Neural cell (in vitro differentiated cells): Measurements from ENCODE around the gene PRKACB. TPM values are rescaled to one million over a fixed set of nuclear protein-coding genes. Genes with fewer than 3 reads are reported as not detected.

ENCODE experiments used
- H2AFZ ChIP-seq: fragments of 200-600, 300-800 bp; sonication (generic), shearing (Covaris generic); 2 replicates; pipeline ENCODE4 v1.6.0; 2014; ENCODE audit warnings: low read depth, mild to moderate bottlenecking, antibody characterized with exemption, low read length, moderate library complexity
- H3F3A ChIP-seq: fragments of 200-600 bp; shearing (Covaris generic); 2 replicates; pipeline ENCODE4 v1.6.1; 2016; ENCODE audit warnings: mild to moderate bottlenecking, moderate library complexity, mixed read lengths, antibody characterized with exemption, low read length; ENCODE audit not compliant: insufficient read depth, poor library complexity, severe bottlenecking
- H3K27ac ChIP-seq: fragments of 200-600, 300-800 bp; sonication (generic), shearing (Covaris generic); 2 replicates; pipeline ENCODE4 v1.5.1; 2014; ENCODE audit warnings: mild to moderate bottlenecking, low read length, moderate library complexity
- H3K27me3 ChIP-seq: fragments of 300-800, 200-600 bp; sonication (generic), shearing (Covaris generic); 2 replicates; pipeline ENCODE4 v1.6.0; 2014; ENCODE audit warnings: mild to moderate bottlenecking, low read depth, low read length, moderate library complexity; ENCODE audit not compliant: insufficient read depth
- H3K36me3 ChIP-seq: fragments of 300-800, 200-600 bp; sonication (generic), shearing (Covaris generic); 2 replicates; pipeline ENCODE4 v1.5.1; 2014; ENCODE audit warnings: mild to moderate bottlenecking, antibody characterized with exemption, low read length, moderate library complexity; ENCODE audit not compliant: insufficient read depth
- H3K4me2 ChIP-seq: fragments of 300-800, 200-600 bp; sonication (generic), shearing (Covaris generic); 2 replicates; pipeline ENCODE4 v1.6.0; 2014; ENCODE audit warnings: mild to moderate bottlenecking, low read length
- H3K4me3 ChIP-seq: fragments of 300-800, 200-600 bp; sonication (generic), shearing (Covaris generic); 2 replicates; pipeline ENCODE4 v1.5.1; 2014; ENCODE audit warnings: mild to moderate bottlenecking, low read length, moderate library complexity
- H3K79me2 ChIP-seq: fragments of 200-600 bp; shearing (Covaris generic); replicated peaks from 2 replicates; pipeline ENCODE4 v1.6.0; 2014; ENCODE audit warnings: mild to moderate bottlenecking, low read length, moderate library complexity; ENCODE audit not compliant: insufficient read depth
- H3K9ac ChIP-seq: fragments of 300-800, 200-600 bp; sonication (generic), shearing (Covaris generic); 2 replicates; pipeline ENCODE4 v1.6.1; 2016; ENCODE audit warnings: mild to moderate bottlenecking, low read length, mixed read lengths
- H3K9me2 ChIP-seq: fragments of 200-600 bp; shearing (Covaris generic); 2 replicates; pipeline ENCODE4 v1.6.1; 2016; ENCODE audit warnings: mild to moderate bottlenecking, low read length, mixed read lengths; ENCODE audit not compliant: insufficient read depth
- H3K9me3 ChIP-seq: fragments of 200-600, 300-800 bp; sonication (generic), shearing (Covaris generic); 2 replicates; pipeline ENCODE4 v1.6.1; 2016; ENCODE audit warnings: mild to moderate bottlenecking, mixed run types, low read length, moderate library complexity, mixed read lengths
- H4K20me1 ChIP-seq: fragments of 200-600 bp; shearing (Covaris generic); 2 replicates; pipeline ENCODE4 v1.6.1; 2016; ENCODE audit warnings: mild to moderate bottlenecking, mixed run types; ENCODE audit not compliant: insufficient read depth
- CTCF ChIP-seq: fragments of 450-650 bp; IDR thresholded peaks from 2 replicates; pipeline ENCODE4 v1.5.1; 2014; ENCODE audit warnings: antibody characterized with exemption, mild to moderate bottlenecking, moderate library complexity; ENCODE audit not compliant: poor library complexity, severe bottlenecking
- EP300 ChIP-seq: fragments of 450-650 bp; conservative IDR thresholded peaks from 2 replicates; pipeline ENCODE4 v1.6.1; 2014; ENCODE audit warnings: antibody characterized with exemption, mild to moderate bottlenecking, moderate library complexity; ENCODE audit not compliant: poor library complexity, severe bottlenecking
- EZH2 ChIP-seq: fragments of 200-600, 300-800 bp; shearing (Covaris generic), sonication (generic); IDR thresholded peaks from 2 replicates; pipeline ENCODE4 v1.6.1; 2014; ENCODE audit warnings: antibody characterized with exemption, low read length, borderline replicate concordance, mild to moderate bottlenecking; ENCODE audit not compliant: insufficient read depth, poor library complexity, severe bottlenecking
- MXI1 ChIP-seq: fragments of 450-650 bp; conservative IDR thresholded peaks from 2 replicates; pipeline ENCODE4 v1.6.1; 2014; ENCODE audit warnings: antibody characterized with exemption, mild to moderate bottlenecking; ENCODE audit not compliant: poor library complexity, severe bottlenecking
- POLR2AphosphoS5 ChIP-seq: IDR thresholded peaks from 2 replicates; pipeline ENCODE4 v1.6.1; 2012
- RAD21 ChIP-seq: fragments of 450-650 bp; conservative IDR thresholded peaks from 2 replicates; pipeline ENCODE4 v1.6.1; 2014; ENCODE audit warnings: antibody characterized with exemption, mild to moderate bottlenecking, moderate library complexity
- REST ChIP-seq: IDR thresholded peaks from 2 replicates; pipeline ENCODE4 v1.6.1; 2012; ENCODE audit warnings: borderline replicate concordance
- SMC3 ChIP-seq: fragments of 450-650 bp; conservative IDR thresholded peaks from 2 replicates; pipeline ENCODE4 v1.6.1; 2014; ENCODE audit warnings: antibody characterized with exemption, mild to moderate bottlenecking, moderate library complexity; ENCODE audit not compliant: poor library complexity
- TAF1 ChIP-seq: IDR thresholded peaks from 2 replicates; pipeline ENCODE4 v1.6.1; 2012; ENCODE audit warnings: low read depth
- polyA plus RNA-seq: library from polyadenylated mRNA; depleted of rRNA; stranded (reverse); fragments of >200 nt; gene quantifications from 2 replicates; pipeline ENCODE4 v1.2.3, GENCODE V29; 2014

Gene PRKACB
- polyA plus RNA-seq, 1 donor from 2014 or later, result 979 TPM

- H3K27me3 ChIP-seq, result no peaks in the 10 kb centered on the region
- H3K4me2 ChIP-seq, result no peak overlapping the region
- no peak overlapping the region for H3K27ac ChIP-seq
- no peaks in the 10 kb centered on the region for H3K79me2 ChIP-seq
- H3K36me3 ChIP-seq, result no peaks in the 10 kb centered on the region
- no peaks in the 10 kb centered on the region for H3K9me2 ChIP-seq
- H3K9ac ChIP-seq, result no peak overlapping the region
- no peaks in the 10 kb centered on the region for H3F3A ChIP-seq
- TF ChIP-seq CTCF, result no peak
- TF ChIP-seq RAD21, result no peak
- TF ChIP-seq REST, result no peak
- TF ChIP-seq SMC3, result no peak
- no peak for TF ChIP-seq EZH2
- no peak for TF ChIP-seq TAF1
- TF ChIP-seq POLR2AphosphoS5, result no peak
- TF ChIP-seq EP300, result no peak
- no peak for TF ChIP-seq MXI1
- no peaks in the 10 kb centered on the region for H3K9me3 ChIP-seq
- H4K20me1 ChIP-seq, result no peaks in the 10 kb centered on the region
- no peak overlapping the region for H3K4me3 ChIP-seq
- no peak overlapping the region for H2AFZ ChIP-seq
These were observed 102.1 kb downstream of the PRKACB start for GRCh38 chr1:84246213-84246612.

- H3K27me3 ChIP-seq, result no peaks in the 10 kb centered on the region
- H3K4me2 ChIP-seq, result no peak overlapping the region
- no peaks in the 10 kb centered on the region for H3K9me2 ChIP-seq
- H3K9me3 ChIP-seq, result no peaks in the 10 kb centered on the region
- no peaks in the 10 kb centered on the region for H3F3A ChIP-seq
- no peak overlapping the region for H3K4me3 ChIP-seq
- no peaks in the 10 kb centered on the region for H4K20me1 ChIP-seq
- TF ChIP-seq SMC3 (no peak), EP300 (no peak), TAF1 (no peak), EZH2 (no peak), CTCF (no peak), REST (no peak), RAD21 (no peak), POLR2AphosphoS5 (no peak), MXI1 (no peak)
- H3K27ac ChIP-seq, result no peak overlapping the region
- H3K79me2 ChIP-seq, result no peaks in the 10 kb centered on the region
- H2AFZ ChIP-seq, result no peak overlapping the region
- no peaks in the 10 kb centered on the region for H3K36me3 ChIP-seq
- H3K9ac ChIP-seq, result no peak overlapping the region
These were observed 103.6 kb downstream of the PRKACB start for GRCh38 chr1:84247425-84248220.
